HG02623 (cell line): ENCODE data around the gene GNAQ.

Experiments
- ATAC-seq: cut with Tn5 transposase; IDR thresholded peaks from one replicate; pipeline ENCODE4 v1.9.1; 2021; ENCODE audit warnings: moderate library complexity; ENCODE audit not compliant: unreplicated experiment

GNAQ gene

GRCh38 chr9:78031893-78032729, 500 bp upstream of the GNAQ start:
- no peak for ATAC-seq

GRCh38 chr9:78030553-78031443, 813 bp downstream of the GNAQ start:
- ATAC-seq = no peak

- no peak for ATAC-seq
Observed at GRCh38 chr9:78030296-78030552, 1.4 kb downstream of the GNAQ start.

GRCh38 chr9:78029551-78030295, 1.9 kb downstream of the GNAQ start:
- no peak for ATAC-seq

GRCh38 chr9:78028926-78029325, 2.7 kb downstream of the GNAQ start:
- no peak for ATAC-seq

GRCh38 chr9:78026947-78027346, 4.7 kb downstream of the GNAQ start:
- ATAC-seq = no peak

- no peak for ATAC-seq
Observed at GRCh38 chr9:78026416-78026815, 5.2 kb downstream of the GNAQ start.

- ATAC-seq = no peak
Observed at GRCh38 chr9:78025186-78025585, 6.4 kb downstream of the GNAQ start.

- ATAC-seq = no peak
Observed at GRCh38 chr9:78023003-78023741, 8.4 kb downstream of the GNAQ start.

- no peak for ATAC-seq
Observed at GRCh38 chr9:78021697-78022096, 9.9 kb downstream of the GNAQ start.

GRCh38 chr9:78017190-78017693, 14.4 kb downstream of the GNAQ start:
- no peak for ATAC-seq

GRCh38 chr9:78015241-78015640, 16.4 kb downstream of the GNAQ start:
- ATAC-seq = no peak

- no peak for ATAC-seq
Observed at GRCh38 chr9:78014776-78015175, 16.8 kb downstream of the GNAQ start.

GRCh38 chr9:78013934-78014333, 17.7 kb downstream of the GNAQ start:
- ATAC-seq = no peak

- ATAC-seq = no peak
Observed at GRCh38 chr9:78011049-78011448, 20.6 kb downstream of the GNAQ start.

GRCh38 chr9:78010445-78010844, 21.2 kb downstream of the GNAQ start:
- ATAC-seq = no peak

GRCh38 chr9:78009186-78009585, 22.4 kb downstream of the GNAQ start:
- ATAC-seq = no peak

GRCh38 chr9:78006734-78007133, 24.9 kb downstream of the GNAQ start:
- ATAC-seq = no peak

- no peak for ATAC-seq
Observed at GRCh38 chr9:78005231-78006002, 26.2 kb downstream of the GNAQ start.
